H54 (cell line): ENCODE measurements around the gene WDR88.
"Not testable (repeated sequence)": the region's sequence is repeated elsewhere in the genome, so short reads cannot be mapped to it uniquely, and the experiment has no call there.

Experiments
- DNase-seq: peaks from one replicate; pipeline ENCODE4 v3.0.0; 2011; ENCODE audit warnings: low spot score, mixed read lengths; ENCODE audit not compliant: insufficient read length
- FAIRE-seq: peaks from 3 replicates; lab custom pipeline; 2011; peaks lifted over from hg19 to GRCh38; lab: Jason Lieb, UNC
- POLR2A ChIP-seq: IDR thresholded peaks from 2 replicates; pipeline ENCODE4 v1.6.1; 2011; ENCODE audit warnings: low read depth, mild to moderate bottlenecking, low read length

WDR88 gene

GRCh38 chr19:33210266-33210940, 78.5 kb downstream of the WDR88 start:
- TF ChIP-seq POLR2A: no peak
- DNase-seq (no peak), FAIRE-seq (no peak)

- TF ChIP-seq POLR2A: no peak
- no peak for DNase-seq
- no peak for FAIRE-seq
Observed at GRCh38 chr19:33211794-33212435, 80.0 kb downstream of the WDR88 start.

DNA sequence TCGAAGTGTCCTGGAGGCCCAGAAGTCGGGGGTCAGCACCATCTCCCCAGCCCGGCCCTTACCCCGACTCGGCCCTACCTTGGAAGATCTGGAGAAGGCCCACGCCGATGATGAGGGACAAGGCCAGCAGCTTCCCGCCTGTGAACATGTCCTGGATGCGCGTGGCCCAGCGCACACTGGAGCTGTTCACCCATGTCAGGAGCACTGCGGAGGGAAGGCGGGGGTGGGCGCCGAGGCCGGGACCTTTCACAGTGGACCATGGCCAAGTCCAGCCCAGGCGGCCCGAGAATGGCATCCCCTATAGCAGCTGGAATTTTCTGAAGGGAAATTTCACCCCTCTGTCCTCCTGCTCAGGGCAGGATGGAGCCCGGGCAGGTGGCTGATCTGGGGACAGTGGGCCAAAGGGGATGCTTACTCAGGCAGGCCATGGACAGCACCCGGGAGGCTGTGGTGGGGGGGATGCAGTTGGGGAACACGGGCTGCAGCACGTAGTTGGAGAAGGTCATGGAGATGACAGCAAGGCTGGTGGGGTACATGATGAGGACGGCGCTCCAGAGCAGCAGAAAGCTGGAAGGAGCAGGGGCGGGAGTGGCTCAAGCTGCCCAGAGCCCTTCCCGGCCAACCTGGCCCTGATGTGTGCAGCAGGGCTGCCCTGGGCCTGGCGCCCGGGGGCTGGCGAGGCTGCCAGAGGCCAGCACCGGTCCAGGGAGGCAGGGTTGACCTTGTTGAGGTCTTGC, 80.7 kb downstream of the WDR88 start:
- no peak for TF ChIP-seq POLR2A
- FAIRE-seq (no peak), DNase-seq (no peak)

DNA sequence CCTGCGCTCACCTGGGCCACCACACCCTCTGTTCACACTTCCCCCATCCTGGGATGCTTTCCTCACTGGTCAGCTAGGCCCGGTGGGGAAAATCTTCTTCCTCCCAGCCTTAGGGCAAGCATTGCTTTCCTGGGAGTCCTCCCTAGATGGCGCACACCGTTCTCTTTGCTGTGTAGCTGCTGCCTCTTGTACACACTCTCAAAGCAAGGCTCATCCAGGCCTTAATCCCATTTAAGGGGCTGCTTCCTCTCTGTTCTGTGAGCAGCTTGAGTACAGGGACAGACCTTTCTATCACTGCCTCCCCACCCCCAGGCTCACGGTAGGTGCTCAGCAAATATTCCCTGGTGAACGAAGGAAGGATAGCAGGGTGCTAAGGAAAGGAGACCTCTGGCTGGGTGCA, 82.7 kb downstream of the WDR88 start:
- TF ChIP-seq POLR2A: no peak
- FAIRE-seq (no peak), DNase-seq (peak; percentile 76)

DNA sequence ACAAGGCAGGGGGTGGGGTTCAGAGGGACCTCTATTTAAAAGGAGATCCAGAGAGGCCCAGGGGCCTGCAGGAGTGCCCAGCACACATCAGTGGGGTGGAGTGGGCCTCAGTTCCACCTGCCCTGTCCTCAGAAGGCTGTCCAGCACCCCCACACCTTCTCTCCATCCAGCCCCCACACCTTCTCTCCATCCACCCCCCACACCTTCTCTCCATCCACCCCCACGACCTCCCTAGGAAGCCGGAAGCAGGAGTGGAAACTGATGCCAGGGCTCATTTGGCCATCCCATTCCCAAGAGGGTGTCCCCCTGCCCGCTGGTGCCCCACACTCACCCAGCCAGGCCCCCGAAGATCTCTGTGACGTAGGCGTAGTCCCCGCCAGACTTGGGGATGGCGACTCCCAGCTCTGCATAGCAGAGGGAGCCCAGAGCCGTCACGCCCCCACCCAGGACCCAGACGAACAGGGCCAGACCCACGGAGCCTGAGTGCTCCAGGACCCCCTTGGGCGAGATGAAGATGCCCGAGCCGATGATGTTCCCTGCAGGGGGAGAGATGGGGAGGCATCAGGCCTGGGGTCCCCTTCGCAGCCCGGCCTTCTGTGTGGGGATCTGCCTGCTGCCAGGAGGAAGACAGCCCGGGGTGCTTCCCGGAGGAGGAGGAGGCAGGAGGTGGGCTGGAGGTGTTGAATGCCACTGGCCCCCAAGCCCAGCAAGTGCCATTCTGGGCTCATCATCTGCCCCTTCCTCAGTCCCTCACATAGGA, 83.7 kb downstream of the WDR88 start:
- DNase-seq (no peak), FAIRE-seq (no peak)
- TF ChIP-seq POLR2A: no peak

- DNase-seq: no peak
- no peak for TF ChIP-seq POLR2A
- FAIRE-seq: no peak
Observed at GRCh38 chr19:33216198-33216830, 84.4 kb downstream of the WDR88 start.

DNA sequence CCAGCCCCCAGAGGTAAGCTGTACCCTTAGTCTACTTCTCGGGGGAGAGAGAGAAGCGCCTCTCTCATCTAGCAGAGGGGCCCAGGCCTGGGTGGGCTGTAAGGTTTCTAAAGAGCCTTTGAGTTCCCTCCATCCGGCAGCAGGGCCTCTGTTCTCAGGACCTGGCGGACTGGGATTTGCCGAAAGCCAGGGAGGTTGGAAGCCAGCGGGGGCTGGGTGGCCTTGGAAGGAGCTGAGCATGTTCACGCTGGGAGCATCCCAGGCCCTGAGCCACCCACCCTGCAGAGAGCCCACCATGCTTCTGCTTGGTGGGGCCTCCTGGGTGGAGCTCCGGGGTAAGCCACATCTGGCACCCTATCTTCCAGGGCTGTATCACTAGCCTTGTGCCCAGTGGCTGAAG, 86.0 kb downstream of the WDR88 start:
- FAIRE-seq (no peak), DNase-seq (no peak)
- no peak for TF ChIP-seq POLR2A

- no peak for FAIRE-seq
- DNase-seq: peak; percentile 91
- no peak for TF ChIP-seq POLR2A
Observed at GRCh38 chr19:33219261-33219815, 87.4 kb downstream of the WDR88 start.

GRCh38 chr19:33220115-33220514, 88.2 kb downstream of the WDR88 start:
- DNase-seq (no peak), FAIRE-seq (no peak)
- no peak for TF ChIP-seq POLR2A

- no peak for DNase-seq
- TF ChIP-seq POLR2A: no peak
Observed at GRCh38 chr19:33220735-33221134, 88.8 kb downstream of the WDR88 start.

DNA sequence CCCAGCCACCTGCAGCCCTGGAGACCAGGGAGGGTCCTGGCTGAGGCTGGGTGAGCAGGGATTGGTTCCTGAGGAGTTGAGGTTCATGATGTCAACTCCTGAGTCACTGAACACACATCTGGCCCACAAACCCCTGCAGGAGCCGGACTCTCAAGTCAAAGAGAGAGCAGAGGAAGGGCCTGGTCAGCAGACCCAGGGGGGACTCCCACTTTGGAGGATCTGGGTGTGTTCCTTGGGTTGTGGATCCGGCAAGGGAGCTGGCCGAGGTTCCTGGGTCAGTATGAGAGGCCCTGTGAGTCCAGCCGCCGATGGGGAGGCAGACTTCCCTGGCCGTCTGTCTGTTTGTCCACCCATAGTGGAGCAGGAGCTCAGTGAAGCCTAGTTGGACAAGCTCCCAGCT, 89.7 kb downstream of the WDR88 start:
- DNase-seq: peak; percentile 73
- TF ChIP-seq POLR2A: no peak
- no peak for FAIRE-seq

More at GRCh38 chr19:33220735-33221134, 88.8 kb downstream of the WDR88 start:
- no peak for FAIRE-seq

DNA sequence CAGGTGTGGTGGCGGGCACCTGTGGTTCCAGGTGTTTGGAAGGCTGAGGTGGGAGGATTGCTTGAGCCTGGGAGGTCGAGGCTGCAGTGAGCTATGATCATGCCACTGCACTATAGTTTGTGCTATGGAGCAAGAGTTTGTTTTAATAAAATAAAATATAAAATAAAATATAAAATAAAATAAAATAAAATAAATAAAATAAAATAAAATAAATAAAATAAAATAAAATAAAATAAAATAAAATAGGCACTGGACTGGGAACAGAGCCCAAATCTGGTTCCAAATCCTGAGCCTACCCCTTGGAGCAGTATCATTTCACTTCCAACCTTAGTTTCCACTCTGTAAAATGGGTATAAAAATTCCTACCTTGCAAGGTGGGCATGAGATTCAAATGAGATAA, 90.3 kb downstream of the WDR88 start:
- DNase-seq, FAIRE-seq: not testable (repeated sequence)

DNA sequence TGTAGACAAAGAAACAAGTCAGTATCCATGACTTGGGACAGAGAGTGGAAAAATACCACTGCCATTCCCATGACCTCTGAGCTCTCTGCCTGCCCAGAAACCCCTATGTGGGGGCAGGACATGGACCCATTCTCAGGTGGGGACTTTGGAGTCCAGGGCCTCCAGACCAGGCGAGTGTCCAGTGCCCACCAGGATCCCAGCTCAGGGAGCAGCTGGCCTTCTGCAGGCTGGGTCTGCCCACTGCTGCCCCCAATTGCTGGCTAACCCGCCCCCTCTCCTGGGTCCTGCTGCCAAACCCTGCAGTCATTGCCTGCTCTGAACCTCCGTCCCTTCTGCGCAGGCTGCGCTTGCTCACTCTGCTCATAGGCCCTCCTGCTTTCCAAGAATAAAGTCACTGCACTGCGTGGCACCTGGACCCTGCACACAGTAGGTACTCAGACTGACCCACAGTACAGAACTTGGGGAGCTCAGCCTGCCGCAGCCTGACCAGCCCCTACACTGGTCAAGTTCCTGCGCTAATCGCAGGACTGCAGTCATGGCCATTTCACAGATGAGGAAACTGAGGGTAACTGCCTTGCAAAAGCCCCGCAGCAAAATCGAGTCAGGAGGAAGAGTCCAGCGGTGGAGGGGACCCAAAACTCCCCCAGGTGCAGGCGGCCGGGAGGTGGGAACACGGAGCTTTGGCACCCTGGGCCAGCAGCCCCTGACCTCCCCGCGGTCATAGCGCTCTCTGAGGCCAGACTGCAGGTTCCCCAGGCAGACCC, 93.0 kb downstream of the WDR88 start:
- TF ChIP-seq POLR2A: no peak
- no peak for FAIRE-seq
- DNase-seq: no peak
